H1 (cell line): Measurements from ENCODE around the gene B3GAT2.

Experiments
- ATF2 ChIP-seq: IDR thresholded peaks from 2 replicates; pipeline ENCODE4 v1.6.1; 2012; ENCODE audit warnings: low read length, inconsistent platforms
- ATF3 ChIP-seq: IDR thresholded peaks from 2 replicates; pipeline ENCODE4 v1.6.1; 2011; ENCODE audit warnings: low read depth, mild to moderate bottlenecking, low read length; ENCODE audit not compliant: insufficient read depth
- CBX8 ChIP-seq: fragments of 300-800, 300-1000 bp; sonication (generic); IDR thresholded peaks from 2 replicates; pipeline ENCODE4 v1.7.1; 2016; ENCODE audit warnings: low read depth, low read length, borderline replicate concordance
- CTCF ChIP-seq, 3 experiments: IDR thresholded peaks; 1 replicate in 2 of 3; 2 replicates in 1 of 3; pipeline versions ENCODE4 v1.5.1 to v1.6.1; 2011; ENCODE audit warnings: low read length in 3 of 3, mild to moderate bottlenecking in 3 of 3, inconsistent platforms in 2 of 3, low read depth in 1 of 3, moderate library complexity in 1 of 3; ENCODE audit not compliant: insufficient read depth in 1 of 3; ENCODE audit errors: control extremely low read depth in 1 of 3
- E2F6 ChIP-seq: IDR thresholded peaks from 2 replicates; pipeline ENCODE4 v1.6.1; 2012; ENCODE audit warnings: inconsistent platforms
- EP300 ChIP-seq, 2 experiments: IDR thresholded peaks; 1 replicate in 1 of 2; 2 replicates in 1 of 2; pipeline ENCODE4 v1.6.1; 2011 to 2012; ENCODE audit warnings: low read depth in 2 of 2, low read length in 2 of 2, mild to moderate bottlenecking in 2 of 2, borderline replicate concordance in 1 of 2, inconsistent platforms in 1 of 2, moderate library complexity in 1 of 2
- EZH2 ChIP-seq: fragments of 200-600 bp; sonication (generic); IDR thresholded peaks from 2 replicates; pipeline ENCODE4 v1.7.1; 2012; ENCODE audit warnings: low read depth, mild to moderate bottlenecking, moderate library complexity, low read length, inconsistent platforms; ENCODE audit not compliant: severe bottlenecking
- GABPA ChIP-seq: IDR thresholded peaks from 2 replicates; pipeline ENCODE4 v1.6.1; 2011; ENCODE audit warnings: mild to moderate bottlenecking, low read length, moderate library complexity, borderline replicate concordance; ENCODE audit not compliant: insufficient read depth
- PHF8 ChIP-seq: fragments of 200-600 bp; sonication (generic); conservative IDR thresholded peaks from 2 replicates; pipeline ENCODE4 v1.7.1; 2012; ENCODE audit warnings: low read depth, mild to moderate bottlenecking, inconsistent platforms, low read length, moderate library complexity
- POLR2A ChIP-seq, 2 experiments: IDR thresholded peaks; 1 replicate in 1 of 2; 2 replicates in 1 of 2; pipeline ENCODE4 v1.6.1; 2011; ENCODE audit warnings: low read depth in 2 of 2, low read length in 2 of 2, mild to moderate bottlenecking in 2 of 2; ENCODE audit errors: control extremely low read depth in 1 of 2
- POLR2AphosphoS5 ChIP-seq: IDR thresholded peaks from 2 replicates; pipeline ENCODE4 v1.6.1; 2011; ENCODE audit warnings: low read depth, low read length
- TEAD4 ChIP-seq: IDR thresholded peaks from 2 replicates; pipeline ENCODE4 v1.6.1; 2012; ENCODE audit warnings: low read depth, low read length, inconsistent platforms, mixed read lengths
- ZNF274 ChIP-seq: IDR thresholded peaks from 2 replicates; pipeline ENCODE4 v1.7.0; 2012; ENCODE audit warnings: low read length, borderline replicate concordance; ENCODE audit errors: extremely low read depth

GRCh38 chr6:70821751-70822150, 135.1 kb downstream of the B3GAT2 start:
- no peak for TF ChIP-seq ZNF274
- TF ChIP-seq EP300 (IDR thresholded peaks at IDR 0.05; ENCODE audit: borderline replicate concordance in 1 of 2, low read depth in 2 of 2, low read length in 2 of 2), result no peak
- no peak for TF ChIP-seq TEAD4
- TF ChIP-seq PHF8, result no peak
- no peak for TF ChIP-seq EZH2
- no peak for TF ChIP-seq CBX8
- no peak for TF ChIP-seq POLR2AphosphoS5
- TF ChIP-seq E2F6, result no peak
- no peak for TF ChIP-seq ATF2
- TF ChIP-seq GABPA, result no peak
- TF ChIP-seq CTCF (IDR thresholded peaks at IDR 0.05; ENCODE audit: control extremely low read depth in 1 of 3, insufficient read depth in 1 of 3, low read depth in 1 of 3, low read length in 3 of 3), result no peak
- TF ChIP-seq POLR2A (IDR thresholded peaks at IDR 0.05; ENCODE audit: control extremely low read depth in 1 of 2, low read depth in 2 of 2, low read length in 2 of 2), result no peak
- no peak for TF ChIP-seq ATF3
